GM12865 (cell line): ENCODE measurements around the gene IRGC.

Source experiments
- DNase-seq: peaks from one replicate; pipeline ENCODE4 v3.0.0; 2010; ENCODE audit warnings: low read depth
- H3K4me3 ChIP-seq: 2 replicates; pipeline ENCODE4 v1.5.1; 2011; ENCODE audit warnings: mild to moderate bottlenecking, low read depth, low read length, control low read depth
- TF ChIP-seq, protein P1 (sequence below): IDR thresholded peaks from 2 replicates; pipeline ENCODE4 v1.5.1; 2011; ENCODE audit warnings: low read length, control low read depth, low read depth, inconsistent platforms; ENCODE audit not compliant: insufficient read depth; ENCODE audit errors: missing control alignments

IRGC gene

DNA sequence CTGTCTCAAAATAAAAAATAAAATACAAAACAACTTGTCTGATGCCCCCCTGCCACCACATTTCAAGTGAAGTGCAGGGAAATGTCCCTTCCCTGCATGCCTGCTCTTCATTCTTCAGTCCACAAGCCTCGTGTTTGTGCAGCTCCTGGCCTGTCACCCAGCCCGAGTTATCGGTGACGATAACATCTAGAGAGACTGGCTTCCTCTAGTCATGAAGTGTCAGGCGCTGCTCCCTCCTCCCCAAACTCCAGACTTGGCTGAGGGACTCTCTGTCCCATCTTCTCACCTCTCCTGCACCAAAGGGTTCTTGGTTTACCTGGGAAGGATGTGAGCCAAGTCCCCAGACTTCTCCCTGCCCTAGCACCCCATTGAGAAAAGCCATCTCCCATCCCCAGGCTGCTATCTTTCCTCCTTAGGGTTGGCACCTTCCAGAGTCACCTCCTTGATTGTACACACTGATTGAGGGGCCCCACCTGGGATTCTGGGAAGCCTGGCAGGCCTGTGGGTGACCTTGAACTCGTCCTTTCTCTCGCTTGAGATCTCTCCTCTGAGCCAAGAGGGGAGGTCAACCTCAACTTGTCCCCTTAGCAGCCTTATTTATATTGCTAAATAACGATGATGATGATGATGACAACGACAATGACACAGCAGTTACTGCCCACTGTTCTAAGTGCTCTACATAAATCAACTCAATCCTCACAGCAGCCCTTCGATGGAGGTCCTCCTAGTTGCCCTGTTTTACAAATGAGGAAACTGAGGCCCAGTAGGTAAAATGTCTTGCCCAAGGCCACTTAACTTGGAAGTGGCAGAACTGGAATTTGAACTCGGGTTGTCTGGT, 32.8 kb upstream of the IRGC start:
- TF ChIP-seq, protein P1, sequence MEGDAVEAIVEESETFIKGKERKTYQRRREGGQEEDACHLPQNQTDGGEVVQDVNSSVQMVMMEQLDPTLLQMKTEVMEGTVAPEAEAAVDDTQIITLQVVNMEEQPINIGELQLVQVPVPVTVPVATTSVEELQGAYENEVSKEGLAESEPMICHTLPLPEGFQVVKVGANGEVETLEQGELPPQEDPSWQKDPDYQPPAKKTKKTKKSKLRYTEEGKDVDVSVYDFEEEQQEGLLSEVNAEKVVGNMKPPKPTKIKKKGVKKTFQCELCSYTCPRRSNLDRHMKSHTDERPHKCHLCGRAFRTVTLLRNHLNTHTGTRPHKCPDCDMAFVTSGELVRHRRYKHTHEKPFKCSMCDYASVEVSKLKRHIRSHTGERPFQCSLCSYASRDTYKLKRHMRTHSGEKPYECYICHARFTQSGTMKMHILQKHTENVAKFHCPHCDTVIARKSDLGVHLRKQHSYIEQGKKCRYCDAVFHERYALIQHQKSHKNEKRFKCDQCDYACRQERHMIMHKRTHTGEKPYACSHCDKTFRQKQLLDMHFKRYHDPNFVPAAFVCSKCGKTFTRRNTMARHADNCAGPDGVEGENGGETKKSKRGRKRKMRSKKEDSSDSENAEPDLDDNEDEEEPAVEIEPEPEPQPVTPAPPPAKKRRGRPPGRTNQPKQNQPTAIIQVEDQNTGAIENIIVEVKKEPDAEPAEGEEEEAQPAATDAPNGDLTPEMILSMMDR = no peak
- no peak for DNase-seq
- no peak overlapping the region for H3K4me3 ChIP-seq

DNA sequence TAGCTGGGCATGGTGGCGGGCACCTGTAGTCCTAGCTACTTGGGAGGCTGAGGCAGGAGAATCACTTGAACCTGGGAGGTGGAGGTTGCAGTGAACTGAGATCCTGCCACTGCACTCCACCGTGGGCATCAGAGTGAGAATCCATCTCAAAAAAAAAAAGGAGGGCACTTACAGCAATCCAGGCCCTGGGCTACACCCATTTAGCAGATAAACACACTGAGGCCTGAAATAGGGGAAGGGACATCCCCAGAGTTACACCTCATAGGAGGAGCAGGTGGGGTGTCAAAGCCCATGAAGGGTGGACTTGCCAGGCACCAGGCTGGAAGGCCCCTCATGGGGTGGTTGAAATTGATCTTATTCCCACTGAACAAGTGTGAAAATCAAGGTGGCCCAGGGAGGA, 32.0 kb upstream of the IRGC start:
- TF ChIP-seq, protein P1 = no peak
- H3K4me3 ChIP-seq = no peak overlapping the region
- no peak for DNase-seq

DNA sequence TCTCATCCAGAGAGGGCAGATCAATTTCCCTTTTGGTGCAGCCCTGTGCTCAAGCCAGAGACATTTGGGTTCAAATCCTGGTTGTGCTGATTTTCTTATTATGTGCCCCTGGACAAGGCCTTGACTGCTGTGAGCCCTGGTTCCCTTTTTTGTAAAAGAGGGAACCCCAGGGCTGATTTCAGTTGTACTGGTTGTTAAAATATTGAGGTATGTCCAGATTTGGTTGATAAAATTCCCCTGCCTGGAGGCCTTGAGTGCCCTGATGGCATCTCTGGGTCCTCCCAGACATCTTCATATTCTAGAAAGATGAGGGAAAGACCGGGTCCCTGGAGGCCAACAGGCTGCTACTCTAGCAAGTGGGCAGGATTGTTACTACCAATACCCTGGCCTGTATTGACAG, 31.6 kb upstream of the IRGC start:
- TF ChIP-seq, protein P1 = no peak
- no peak for DNase-seq
- no peak overlapping the region for H3K4me3 ChIP-seq

DNA sequence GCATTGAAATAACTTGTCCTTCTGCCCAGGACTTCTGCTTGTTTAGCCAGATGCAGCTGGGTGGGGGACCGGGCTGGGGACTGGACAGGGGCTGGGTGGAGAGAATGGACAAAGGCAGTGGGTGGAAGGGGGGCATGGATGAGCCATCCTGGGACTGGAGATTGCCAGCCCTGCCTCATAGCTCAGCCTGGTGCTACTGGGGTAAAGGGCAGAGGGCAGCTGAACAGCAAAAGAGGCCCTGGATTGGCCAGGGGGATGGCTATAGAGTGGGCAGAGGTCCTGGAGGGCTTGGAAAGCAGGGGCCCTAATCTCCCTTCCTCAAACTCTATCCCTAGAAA, 28.2 kb upstream of the IRGC start:
- no peak overlapping the region for H3K4me3 ChIP-seq
- TF ChIP-seq, protein P1 = no peak
- no peak for DNase-seq

DNA sequence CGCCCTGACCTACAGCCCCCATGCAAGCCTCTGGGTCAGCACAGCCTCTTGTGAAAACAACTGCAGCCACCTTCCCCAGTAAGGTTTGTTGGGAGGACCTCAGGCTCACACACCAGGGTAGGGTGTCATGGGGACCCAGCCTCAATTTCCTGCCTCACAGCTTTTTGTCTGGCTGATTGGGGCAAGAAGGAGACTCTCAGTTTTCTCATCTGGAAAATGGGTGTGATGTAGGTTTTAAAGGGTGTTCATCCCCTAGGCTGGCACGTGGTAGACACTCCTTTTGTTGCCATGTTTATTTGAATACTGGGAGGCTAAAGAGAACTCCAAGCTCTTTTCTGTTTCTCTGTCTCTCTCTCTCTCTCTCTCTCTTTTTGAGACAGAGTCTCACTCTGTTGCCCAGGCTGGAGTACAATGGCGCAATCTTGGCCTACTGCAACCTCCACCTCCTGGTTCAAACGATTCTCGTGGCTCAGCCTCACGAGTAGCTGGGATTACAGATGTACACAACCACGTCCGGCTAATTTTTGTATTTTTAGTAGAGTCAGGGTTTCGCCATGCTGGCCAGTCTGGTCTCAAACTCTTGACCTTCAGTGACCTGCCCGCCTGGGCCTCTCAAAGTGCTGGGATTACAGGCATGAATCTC, 27.7 kb upstream of the IRGC start:
- TF ChIP-seq, protein P1 = no peak

DNA sequence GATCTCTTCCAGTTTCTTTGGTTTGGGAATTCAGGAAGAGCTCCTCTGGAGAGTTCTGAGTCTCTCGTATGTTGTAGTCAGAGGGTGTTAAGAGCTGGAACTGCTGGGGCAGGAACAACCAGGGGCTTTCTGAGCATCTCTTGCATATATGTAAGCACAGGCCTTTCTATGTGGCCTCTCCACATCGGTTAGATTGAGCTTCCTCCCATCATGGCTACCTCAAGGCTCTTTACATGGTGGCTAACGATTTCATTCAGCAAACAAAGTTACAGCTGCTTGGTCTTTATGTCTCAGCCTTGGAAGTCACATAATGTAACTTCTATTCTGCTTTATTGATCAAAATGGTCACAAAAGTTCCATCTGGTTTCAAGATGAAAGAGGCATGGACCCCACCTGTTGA, 25.4 kb upstream of the IRGC start:
- TF ChIP-seq, protein P1 = no peak
- no peak for DNase-seq
- H3K4me3 ChIP-seq = no peak overlapping the region

More for the DNA sequence above, 27.7 kb upstream of the IRGC start:
- no peak overlapping the region for H3K4me3 ChIP-seq
- DNase-seq = no peak
